Liver (tissue), 9 donors: ENCODE data around the gene SLC29A3. TPM values are rescaled to one million over a fixed set of nuclear protein-coding genes. Genes with fewer than 3 reads are reported as not detected.

ENCODE experiments used
- DNase-seq: peaks from one replicate; pipeline ENCODE4 v3.0.0-alpha.2; 2017; ENCODE audit warnings: low spot score
- H3K27ac ChIP-seq, 2 donors: one replicate each; pipeline ENCODE4 v1.7.0; 2013; ENCODE audit warnings: inconsistent platforms in 2 of 2, low read length in 2 of 2, control low read depth in 1 of 2, low read depth in 1 of 2, mild to moderate bottlenecking in 1 of 2
- H3K27me3 ChIP-seq, 4 donors: one replicate each; pipeline versions ENCODE4 v1.6.1 to v1.7.0; 2013; ENCODE audit warnings: low read length in 3 of 4, inconsistent platforms in 1 of 4, mild to moderate bottlenecking in 1 of 4, moderate library complexity in 1 of 4; ENCODE audit not compliant: control insufficient read depth in 4 of 4, insufficient read depth in 4 of 4
- H3K36me3 ChIP-seq, 4 donors: one replicate each; pipeline versions ENCODE4 v1.6.1 to v1.7.0; 2013; ENCODE audit warnings: low read length in 3 of 4, mild to moderate bottlenecking in 3 of 4, low read depth in 1 of 4, moderate library complexity in 1 of 4; ENCODE audit not compliant: control insufficient read depth in 4 of 4, insufficient read depth in 3 of 4
- H3K4me1 ChIP-seq, 4 donors: one replicate each; pipeline versions ENCODE4 v1.6.1 to v1.7.0; 2013; ENCODE audit warnings: low read length in 3 of 4, mild to moderate bottlenecking in 3 of 4, moderate library complexity in 1 of 4; ENCODE audit not compliant: control insufficient read depth in 4 of 4, insufficient read depth in 4 of 4
- H3K4me3 ChIP-seq, 3 donors: one replicate each; pipeline versions ENCODE4 v1.6.1 to v1.7.0; 2013; ENCODE audit warnings: low read length in 3 of 3, control low read depth in 1 of 3, low read depth in 1 of 3, mild to moderate bottlenecking in 1 of 3
- H3K9ac ChIP-seq, 2 donors: one replicate each; pipeline ENCODE4 v1.7.0; 2013; ENCODE audit warnings: low read length in 2 of 2, mild to moderate bottlenecking in 2 of 2, moderate library complexity in 2 of 2, control low read depth in 1 of 2, low read depth in 1 of 2
- H3K9me3 ChIP-seq, 4 donors: one replicate each; pipeline versions ENCODE4 v1.6.1 to v1.7.0; 2013; ENCODE audit warnings: low read length in 3 of 4; ENCODE audit not compliant: control insufficient read depth in 4 of 4
- ATF3 ChIP-seq: IDR thresholded peaks from 2 replicates; pipeline ENCODE4 v1.6.1; 2016; ENCODE audit warnings: antibody characterized with exemption
- CTCF ChIP-seq: fragments of 150-350 bp; IDR thresholded peaks from 2 replicates; pipeline ENCODE4 v1.5.1; 2017; ENCODE audit warnings: improper control_type of control experiment, low read depth, low read length; ENCODE audit not compliant: missing input control
- EGR1 ChIP-seq, 2 donors: IDR thresholded peaks; 2 replicates each; pipeline ENCODE4 v1.6.1; 2016 to 2018; ENCODE audit warnings: antibody characterized with exemption in 2 of 2, low read depth in 2 of 2
- FOXA1 ChIP-seq: IDR thresholded peaks from 2 replicates; pipeline ENCODE4 v1.6.1; 2016; ENCODE audit warnings: antibody characterized with exemption
- FOXA2 ChIP-seq: IDR thresholded peaks from 2 replicates; pipeline ENCODE4 v1.6.1; 2016; ENCODE audit warnings: antibody characterized with exemption
- GABPA ChIP-seq, 2 donors: IDR thresholded peaks in 1 of 2; conservative IDR thresholded peaks in 1 of 2; 2 replicates each; pipeline ENCODE4 v1.6.1; 2016; ENCODE audit warnings: antibody characterized with exemption in 2 of 2, mild to moderate bottlenecking in 1 of 2, moderate library complexity in 1 of 2
- HNF4G ChIP-seq: IDR thresholded peaks from 2 replicates; pipeline ENCODE4 v1.6.1; 2016; ENCODE audit warnings: antibody characterized with exemption
- JUND ChIP-seq, 2 donors: IDR thresholded peaks; 2 replicates each; pipeline ENCODE4 v1.6.1; 2016; ENCODE audit warnings: antibody characterized with exemption in 2 of 2
- MAX ChIP-seq: IDR thresholded peaks from 2 replicates; pipeline ENCODE4 v1.6.1; 2016; ENCODE audit warnings: antibody characterized with exemption
- NR2F2 ChIP-seq: IDR thresholded peaks from 2 replicates; pipeline ENCODE4 v1.6.1; 2016; ENCODE audit warnings: antibody characterized with exemption
- RAD21 ChIP-seq, 2 donors: IDR thresholded peaks; 2 replicates each; pipeline ENCODE4 v1.6.1; 2016; ENCODE audit warnings: antibody characterized with exemption in 2 of 2, mild to moderate bottlenecking in 2 of 2
- REST ChIP-seq: IDR thresholded peaks from 2 replicates; pipeline ENCODE4 v1.6.1; 2016; ENCODE audit warnings: antibody characterized with exemption, mild to moderate bottlenecking
- RXRA ChIP-seq, 2 donors: IDR thresholded peaks; 2 replicates each; pipeline ENCODE4 v1.6.1; 2017 to 2018; ENCODE audit warnings: antibody characterized with exemption in 2 of 2, mild to moderate bottlenecking in 1 of 2
- SP1 ChIP-seq: IDR thresholded peaks from 2 replicates; pipeline ENCODE4 v1.6.1; 2018; ENCODE audit warnings: antibody characterized with exemption, mild to moderate bottlenecking
- TAF1 ChIP-seq: conservative IDR thresholded peaks from 2 replicates; pipeline ENCODE4 v1.6.1; 2016; ENCODE audit warnings: antibody characterized with exemption, mild to moderate bottlenecking
- YY1 ChIP-seq: IDR thresholded peaks from 2 replicates; pipeline ENCODE4 v1.6.1; 2016; ENCODE audit warnings: antibody characterized with exemption, mild to moderate bottlenecking
- ZBTB33 ChIP-seq: IDR thresholded peaks from 2 replicates; pipeline ENCODE4 v1.6.1; 2016; ENCODE audit warnings: antibody characterized with exemption
- WGBS: extraction: QIAGEN DNeasy Blood & Tissue Kit; methylation state at CpG from one replicate; pipeline ENCODE4 v1.1.7; 2013; 5-methylcytosine and 5-hydroxymethylcytosine counted together
- polyA plus RNA-seq, 2 donors: library from polyadenylated mRNA; stranded (reverse) in 1 of 2; unstranded in 1 of 2; fragments of 200-250 nt in 1 of 2; fragments of >200 nt in 1 of 2; fragmentation: Nextera tagmentation in 1 of 2; extraction: Ambion mirVana in 1 of 2; gene quantifications; one replicate each; pipeline versions ENCODE4 v1.2.1 to v1.2.3, GENCODE V29; 2013 to 2015
- total RNA-seq, 2 donors: library from RNA; depleted of rRNA; stranded (reverse); fragments of >200 nt; gene quantifications; one replicate each; pipeline ENCODE4 v1.2.3, GENCODE V29; 2014
- donor health status: healthy.
- donor health status: healthy.
- donor health status: healthy.
- donor health status: healthy.
- donor health status: healthy.

SLC29A3 gene
- total and polyA plus RNA-seq, 4 donors = 3.1 to 11.9 (median 5.3) TPM

- no peak overlapping the region for H3K27ac ChIP-seq
- H3K9ac ChIP-seq = no peak overlapping the region
- TF ChIP-seq YY1 (no peak), FOXA1 (no peak), CTCF (no peak), ATF3 (no peak), SP1 (no peak), TAF1 (no peak), ZBTB33 (no peak), REST (no peak), RAD21 (IDR thresholded peaks at IDR 0.05) (no peak), MAX (no peak), FOXA2 (no peak), NR2F2 (no peak), JUND (IDR thresholded peaks at IDR 0.05) (no peak), HNF4G (no peak), EGR1 (IDR thresholded peaks at IDR 0.05; ENCODE audit: low read depth in 2 of 2) (no peak), RXRA (IDR thresholded peaks at IDR 0.05) (no peak), GABPA (IDR thresholded peaks at IDR 0.05 in 1 of 2, conservative IDR thresholded peaks at IDR 0.05 in 1 of 2) (no peak)
- H3K4me1 ChIP-seq = no peaks in the 10 kb centered on the region
- no peaks in the 10 kb centered on the region for H3K9me3 ChIP-seq
- 88% methylated on average over 5 of the region's 5 CpGs for WGBS
- H3K4me3 ChIP-seq = no peak overlapping the region
- H3K27me3 ChIP-seq = no peaks in the 10 kb centered on the region
- no peak for DNase-seq
- H3K36me3 ChIP-seq = no peaks in the 10 kb centered on the region
Measured at GRCh38 chr10:71273506-71273905, 45.6 kb upstream of the SLC29A3 start.
